Activated CD8-positive, alpha-beta memory T cell treated with anti-CD3 and anti-CD28 coated beads, Interleukin-2, amount 50 U/mL, for 4 hours (primary cell): ENCODE results near the gene TMEM203.
A peak's percentile ranks its signal among the peaks of the same experiment; 100 is the strongest.

Experiments used
- DNase-seq: peaks from one replicate; pipeline ENCODE4 v3.0.0-alpha.2; 2020

The TMEM203 gene

DNA sequence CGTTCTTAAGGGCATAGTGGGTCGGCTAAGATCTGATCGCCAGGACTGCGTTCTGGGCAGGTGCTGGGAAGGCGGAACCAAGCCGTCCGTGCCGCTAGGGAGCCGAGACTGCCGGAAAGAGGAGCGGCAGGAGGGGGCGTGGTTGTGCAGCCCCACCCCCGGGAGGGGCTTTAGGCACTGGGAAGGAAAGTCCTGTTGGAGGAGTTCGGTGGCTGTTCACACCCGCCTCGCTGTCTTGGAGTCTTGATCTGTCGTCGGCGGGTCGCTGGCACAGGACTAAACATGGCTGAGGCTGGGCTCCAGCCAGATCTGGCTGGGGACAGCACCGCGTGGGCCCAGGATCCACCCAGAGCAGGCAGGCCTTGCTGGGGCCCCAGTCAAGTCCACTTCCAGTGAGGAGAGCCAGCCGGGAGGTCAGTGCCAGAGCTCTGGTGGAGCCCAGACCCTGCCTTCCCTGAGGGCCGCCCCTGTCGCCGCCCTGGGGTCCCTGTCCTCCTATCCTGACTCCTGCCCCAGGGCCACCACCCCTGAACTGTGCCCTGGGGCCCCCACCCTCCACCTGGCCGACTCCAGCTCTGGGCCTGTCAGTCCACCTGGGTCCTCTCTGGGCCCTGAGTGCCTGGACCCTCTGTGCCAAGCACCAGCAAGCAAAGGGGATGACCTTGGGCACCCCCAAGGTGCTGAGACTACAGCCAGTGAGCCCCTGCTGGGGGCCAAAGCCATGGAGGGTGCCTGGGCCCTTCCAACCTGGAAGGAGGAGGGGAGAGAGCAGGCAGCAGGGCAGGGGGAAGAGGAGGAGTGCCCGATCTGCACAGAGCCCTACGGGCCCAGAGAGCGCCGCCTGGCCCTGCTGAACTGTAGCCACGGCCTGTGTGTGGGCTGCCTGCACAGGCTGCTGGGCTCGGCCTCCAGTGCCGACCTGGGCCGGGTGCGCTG is 12.1 kb upstream of the TMEM203 start:
- no peak for DNase-seq

DNA sequence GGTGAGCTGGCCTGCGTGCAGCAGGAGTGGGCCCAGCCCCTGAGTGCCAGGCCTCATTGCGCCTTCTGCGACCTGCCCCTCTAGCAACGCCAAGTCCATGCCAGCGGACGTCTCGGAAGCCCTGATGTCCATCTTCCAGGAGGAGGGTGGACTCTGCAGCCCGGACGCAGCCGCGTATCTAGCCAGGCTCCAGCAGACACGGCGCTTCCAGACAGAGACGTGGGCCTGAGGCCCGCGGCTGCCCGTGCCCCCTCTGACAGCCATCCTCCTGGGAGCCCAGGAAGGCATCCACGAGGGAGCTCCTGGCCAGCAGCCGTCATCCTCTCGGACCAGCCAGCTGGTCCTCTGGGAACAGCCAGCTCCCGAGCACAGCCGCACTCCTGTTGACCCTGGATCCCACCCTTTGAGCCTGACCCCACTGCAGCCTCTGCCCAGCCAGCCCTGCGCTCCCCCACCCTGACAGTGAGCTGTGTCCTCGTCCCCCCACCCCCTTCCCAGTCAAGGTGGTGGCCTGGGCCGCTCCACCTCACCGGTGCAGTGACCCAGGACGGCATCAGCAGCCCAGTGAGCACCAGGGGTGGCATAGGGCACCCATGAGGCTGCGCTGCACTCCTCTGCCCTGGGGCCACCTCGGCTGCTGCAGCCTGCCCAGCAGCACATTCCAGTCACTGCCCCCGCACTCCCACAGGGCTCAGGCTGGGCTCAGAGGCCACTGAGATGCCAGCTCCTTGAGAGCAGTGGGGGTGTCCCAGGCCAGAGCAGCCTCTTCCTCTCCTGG is 10.9 kb upstream of the TMEM203 start:
- DNase-seq: no peak

DNA sequence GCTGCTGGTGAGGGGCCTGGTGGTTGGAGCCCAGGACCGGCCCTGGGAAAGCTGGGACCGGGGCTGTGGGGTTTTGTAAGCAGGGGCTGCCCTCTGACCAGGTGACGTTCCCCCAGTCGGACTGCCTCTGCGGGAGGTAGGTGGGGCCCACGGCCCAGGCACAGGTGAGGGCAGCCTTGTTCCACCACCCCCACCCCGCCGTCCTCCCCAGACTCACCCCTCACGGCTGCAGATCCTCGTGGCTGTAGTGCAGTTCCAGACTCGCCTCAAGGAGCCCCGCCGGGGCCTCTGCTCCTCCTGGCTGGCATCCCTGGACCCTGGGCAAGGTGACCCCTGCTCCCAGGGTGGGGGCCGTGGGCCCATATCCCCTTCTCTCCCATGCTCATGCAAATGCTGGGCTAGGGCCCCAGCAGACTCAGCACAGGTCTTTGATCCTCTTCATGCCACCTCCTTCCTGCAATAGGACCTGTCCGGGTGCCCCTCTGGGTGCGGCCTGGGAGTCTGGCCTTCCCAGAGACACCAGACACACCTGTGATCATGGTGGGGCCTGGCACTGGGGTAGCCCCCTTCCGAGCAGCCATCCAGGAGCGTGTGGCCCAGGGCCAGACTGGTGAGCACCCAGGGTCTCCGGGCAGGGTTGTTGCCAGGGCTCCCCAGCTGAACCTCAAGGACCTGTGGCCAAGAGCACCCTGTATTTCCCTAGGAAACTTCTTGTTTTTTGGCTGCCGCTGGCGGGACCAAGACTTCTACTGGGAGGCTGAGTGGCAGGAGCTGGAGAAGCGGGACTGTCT is 9.9 kb upstream of the TMEM203 start:
- no peak for DNase-seq

DNA sequence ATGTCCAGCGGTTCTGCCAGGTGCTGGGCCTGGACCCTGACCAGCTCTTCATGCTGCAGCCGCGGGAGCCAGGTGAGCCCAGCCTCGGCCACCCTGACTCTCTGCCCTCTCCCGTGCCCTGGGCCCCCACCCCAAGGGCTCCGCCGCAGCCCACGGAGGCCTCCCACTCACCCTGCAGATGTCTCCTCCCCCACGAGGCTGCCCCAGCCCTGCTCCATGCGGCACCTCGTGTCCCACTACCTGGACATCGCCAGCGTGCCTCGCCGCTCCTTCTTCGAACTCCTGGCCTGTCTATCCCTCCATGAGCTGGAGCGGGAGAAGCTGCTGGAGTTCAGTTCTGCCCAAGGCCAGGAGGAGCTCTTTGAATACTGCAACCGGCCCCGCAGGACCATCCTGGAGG is 9.2 kb upstream of the TMEM203 start:
- no peak for DNase-seq

DNA sequence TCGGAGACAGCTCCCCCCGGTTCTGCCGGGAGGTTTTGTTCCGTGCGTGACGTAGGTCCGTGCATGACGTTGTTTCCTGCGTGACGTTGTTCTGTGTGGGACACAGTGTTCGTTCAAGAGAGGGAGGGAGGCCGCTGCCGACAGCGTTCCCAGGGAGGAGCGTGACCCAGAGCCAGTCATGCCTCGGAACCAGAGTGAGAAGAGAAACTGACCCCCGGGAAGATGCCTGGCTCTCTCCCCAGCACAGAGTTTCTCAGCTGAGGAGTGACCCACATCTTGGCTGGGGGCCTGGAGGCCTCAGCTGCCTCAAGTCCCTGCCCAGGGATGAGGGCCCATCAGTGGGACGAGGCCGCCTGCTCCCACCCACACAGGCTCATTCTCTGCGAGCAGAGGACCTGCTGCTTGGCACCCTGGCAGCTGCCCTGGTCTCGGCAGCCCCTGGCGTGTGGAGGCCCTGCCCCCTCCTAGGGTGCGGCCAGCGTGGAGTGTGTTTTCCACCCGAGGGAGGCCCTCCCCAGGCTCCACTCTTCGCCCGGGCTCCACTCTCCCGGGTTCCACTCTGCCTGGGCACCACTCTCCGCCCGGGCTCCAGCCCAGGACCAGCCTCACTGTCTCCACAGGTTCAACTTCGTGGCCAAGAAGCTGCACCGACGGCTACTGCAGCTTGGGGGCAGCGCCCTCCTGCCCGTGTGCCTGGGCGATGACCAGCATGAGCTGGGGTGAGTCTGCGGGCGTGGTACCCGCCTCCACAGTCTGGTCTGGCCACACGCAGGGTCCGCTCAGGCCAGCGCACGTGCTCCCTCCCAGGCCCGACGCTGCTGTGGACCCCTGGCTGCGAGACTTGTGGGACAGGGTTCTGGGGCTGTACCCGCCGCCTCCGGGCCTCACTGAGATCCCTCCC is 8.0 kb upstream of the TMEM203 start:
- DNase-seq: no peak

DNA sequence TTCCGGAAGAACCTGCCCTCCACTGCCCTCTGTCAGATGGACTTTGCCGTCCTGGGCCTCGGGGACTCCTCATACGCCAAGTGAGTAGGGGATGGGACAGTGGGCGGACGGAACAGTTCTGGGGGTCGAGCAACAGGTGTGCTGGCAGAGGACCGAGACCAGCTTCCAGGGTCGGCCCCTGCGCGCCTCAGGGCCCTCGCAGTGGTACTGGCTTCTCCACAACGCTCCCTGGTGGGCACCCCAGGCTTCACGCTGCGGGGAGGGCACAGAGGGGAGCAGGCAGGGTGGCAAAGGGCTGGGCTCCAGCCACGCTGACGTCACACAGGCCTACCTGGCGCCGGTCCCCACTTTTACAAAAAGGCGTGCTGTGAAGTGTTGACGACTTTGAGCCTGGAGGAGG is 7.1 kb upstream of the TMEM203 start:
- no peak for DNase-seq

DNA sequence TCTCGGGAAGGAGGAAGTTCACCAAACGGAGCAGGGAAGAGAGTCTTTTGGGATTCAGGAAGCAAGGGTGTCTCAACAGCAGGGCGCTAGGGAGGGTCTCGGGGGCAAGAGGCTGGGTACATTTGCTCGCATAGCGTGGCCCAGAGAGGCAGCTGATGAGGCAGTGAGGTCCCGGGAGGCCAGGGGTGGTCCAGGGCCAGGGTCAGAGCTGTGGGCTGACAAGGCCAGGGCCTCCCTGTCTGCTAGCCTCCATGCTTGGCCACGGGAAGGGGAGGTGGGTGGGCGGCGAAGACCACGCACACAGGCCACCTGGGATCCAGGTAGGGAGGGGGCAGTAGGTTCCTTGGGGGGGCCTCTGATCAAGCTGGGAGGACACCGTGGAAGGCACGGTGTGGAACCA is 6.1 kb upstream of the TMEM203 start:
- DNase-seq: no peak

DNA sequence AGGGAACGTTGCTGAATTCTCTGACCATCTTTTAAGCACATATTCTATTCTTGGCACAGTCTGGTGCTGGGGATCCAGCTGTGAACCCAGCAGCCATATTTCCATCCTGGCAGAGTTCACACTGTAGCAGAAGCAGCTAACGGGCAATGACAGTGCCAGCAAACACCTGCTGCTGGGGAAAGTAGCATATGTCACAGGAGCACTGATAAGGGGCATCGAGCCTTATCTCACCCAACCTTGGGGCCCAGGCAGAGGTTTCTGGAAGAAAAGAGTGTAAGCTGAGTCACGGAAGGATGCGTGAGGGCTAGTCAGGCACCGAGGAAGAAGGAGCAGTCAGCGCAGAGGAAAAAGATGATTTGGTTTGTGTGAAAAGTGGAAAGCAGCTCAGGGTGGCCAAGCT is 1.2 kb upstream of the TMEM203 start:
- DNase-seq: no peak

DNA sequence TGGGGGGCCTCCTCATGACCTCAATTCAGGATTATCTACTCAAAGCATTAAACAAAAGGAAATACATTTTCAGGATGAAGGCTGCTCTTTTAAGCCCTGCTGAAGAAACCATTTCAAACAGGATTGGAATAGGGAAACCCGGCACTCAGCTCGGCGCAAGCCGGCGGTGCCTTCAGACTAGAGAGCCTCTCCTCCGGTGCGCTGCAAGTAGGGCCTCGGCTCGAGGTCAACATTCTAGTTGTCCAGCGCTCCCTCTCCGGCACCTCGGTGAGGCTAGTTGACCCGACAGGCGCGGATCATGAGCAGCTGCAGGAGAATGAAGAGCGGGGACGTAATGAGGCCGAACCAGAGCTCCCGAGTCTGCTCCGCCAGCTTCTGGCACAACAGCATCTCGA is 720 bp downstream of the TMEM203 start:
- no peak for DNase-seq

DNA sequence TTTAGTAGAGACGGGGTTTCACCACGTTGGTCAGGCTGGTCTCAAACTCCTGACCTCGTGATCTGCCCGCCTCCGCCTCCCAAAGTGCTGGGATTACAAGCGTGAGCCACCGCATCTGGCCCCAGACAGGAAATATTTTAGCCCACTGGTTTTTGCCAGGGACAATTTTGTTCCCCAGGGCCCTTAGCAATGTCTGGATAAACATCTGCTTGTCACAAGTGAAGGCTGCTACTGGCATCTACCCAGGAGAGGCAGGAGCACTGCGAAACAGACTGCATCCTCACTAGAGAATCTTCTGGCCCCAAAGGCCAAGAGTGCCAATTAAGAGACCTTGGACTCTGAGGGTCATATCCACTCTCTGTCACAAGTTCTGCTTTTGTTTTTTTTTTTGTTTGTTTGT is 2.5 kb downstream of the TMEM203 start:
- DNase-seq: no peak

DNA sequence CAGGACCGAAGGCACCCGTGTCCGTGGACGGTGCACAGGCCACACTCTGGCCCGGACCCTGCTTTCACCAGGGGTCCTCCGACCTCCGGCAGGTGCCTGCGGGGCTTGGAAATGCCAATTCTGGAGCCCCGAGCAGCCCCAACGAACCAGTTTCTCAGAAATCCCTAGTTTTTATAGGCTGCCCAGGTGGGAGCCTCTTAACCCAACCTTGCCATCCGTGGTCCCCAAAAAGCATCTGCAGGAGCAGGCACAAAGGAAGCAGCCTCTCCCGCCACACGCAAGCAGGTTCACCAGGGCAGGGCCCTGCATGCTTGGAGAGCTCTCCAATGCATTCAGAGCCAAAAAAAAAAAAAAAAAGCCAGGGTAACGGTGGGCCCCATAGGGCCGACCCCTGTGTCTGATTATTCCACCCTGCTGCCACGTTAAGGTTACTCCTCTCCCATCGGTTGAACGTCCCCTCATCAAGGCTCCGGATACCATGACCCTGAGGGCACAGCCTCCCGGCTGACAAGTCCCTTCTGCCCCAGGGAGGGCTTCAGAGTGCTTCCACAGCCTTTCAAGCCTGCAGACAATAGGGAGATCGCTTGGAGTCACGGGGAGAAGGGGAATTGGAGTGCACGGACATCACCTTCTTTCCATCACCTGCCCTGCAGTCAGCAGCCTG is 4.1 kb downstream of the TMEM203 start:
- no peak for DNase-seq

DNA sequence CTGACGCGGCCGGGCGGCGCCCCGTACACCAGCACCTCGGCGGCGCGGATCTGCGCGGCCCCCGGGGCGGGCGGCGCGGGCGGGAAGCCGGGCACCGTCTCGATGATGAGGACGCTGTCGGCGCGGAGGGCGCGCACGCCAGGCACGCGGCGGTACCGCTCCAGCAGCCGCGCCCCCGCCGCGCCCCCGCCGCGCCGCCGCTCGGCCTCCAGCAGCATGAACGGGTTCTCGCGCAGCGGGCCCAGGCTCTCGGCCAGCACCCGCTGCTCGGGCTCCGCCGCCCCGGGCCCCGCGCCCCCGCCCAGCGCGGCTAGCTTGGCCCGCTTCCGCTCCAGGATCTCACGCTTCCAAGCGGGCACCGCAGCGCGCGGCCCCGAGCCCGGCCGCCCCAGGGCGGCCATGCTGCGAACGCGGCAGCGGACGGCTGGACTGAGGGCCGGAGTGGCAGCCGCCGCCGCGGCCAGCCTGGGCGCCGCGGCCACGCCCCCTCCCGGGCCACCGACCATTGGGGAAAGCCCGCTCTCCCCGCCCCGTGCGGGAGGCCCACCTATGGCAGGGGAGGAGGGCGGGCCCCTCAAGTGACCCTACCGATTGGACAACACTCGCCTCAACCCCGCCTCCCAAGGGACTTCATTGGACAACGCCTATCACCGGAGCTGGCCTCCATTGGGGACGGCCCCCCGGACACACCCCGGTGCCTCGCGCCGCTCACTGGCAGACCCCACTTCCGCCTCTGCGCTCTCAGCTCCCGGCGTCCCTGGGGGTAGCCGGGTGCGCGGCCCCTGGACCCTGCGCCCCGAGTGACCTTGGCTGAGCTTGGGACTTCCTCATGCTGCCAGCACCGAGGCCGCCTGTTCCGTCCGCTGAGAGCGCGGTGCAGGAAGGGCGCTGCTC is 4.9 kb downstream of the TMEM203 start, which contains the start of gene TPRN:
Gene TPRN, minus strand, starts transcription at position 431 of the 894 bp plus-strand sequence. Its CDS starts 30 bp downstream, at position 401.
- peak; percentile 98 for DNase-seq

DNA sequence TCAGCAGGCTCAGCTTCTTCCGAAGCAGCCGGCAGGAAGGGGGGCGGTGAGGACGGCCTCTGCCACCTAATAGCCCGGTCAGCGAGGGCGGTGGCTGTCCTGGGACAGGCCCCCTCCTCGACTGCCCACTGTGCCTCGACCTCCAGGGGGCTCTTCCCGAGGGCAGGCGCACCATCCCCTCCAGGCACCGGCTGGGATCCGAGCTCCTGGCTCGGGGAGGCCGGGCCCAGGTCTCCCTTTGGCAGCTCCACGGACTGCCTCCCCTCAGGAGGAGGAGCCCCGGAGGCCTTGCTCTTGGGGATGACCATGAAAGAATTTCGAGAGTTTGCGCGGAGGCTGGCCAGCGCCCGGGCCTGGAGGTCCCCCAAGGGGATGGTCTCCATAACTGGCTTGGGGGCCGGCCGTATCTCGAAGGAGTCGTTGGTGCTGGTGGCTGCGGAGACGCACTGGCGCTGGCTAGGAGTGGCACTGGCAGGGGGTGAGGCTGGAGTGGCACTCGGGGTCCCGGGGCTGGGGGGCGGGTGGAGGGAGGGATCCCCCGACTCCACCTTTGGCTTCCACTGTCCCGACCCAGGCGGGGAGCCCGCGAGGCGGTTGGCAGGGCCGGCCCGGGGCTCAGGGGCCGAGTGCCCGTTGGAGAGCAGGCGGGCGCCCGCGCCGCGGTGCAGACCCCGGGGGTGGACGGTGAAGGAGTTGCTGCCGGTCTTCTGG is 5.9 kb downstream of the TMEM203 start:
- no peak for DNase-seq

DNA sequence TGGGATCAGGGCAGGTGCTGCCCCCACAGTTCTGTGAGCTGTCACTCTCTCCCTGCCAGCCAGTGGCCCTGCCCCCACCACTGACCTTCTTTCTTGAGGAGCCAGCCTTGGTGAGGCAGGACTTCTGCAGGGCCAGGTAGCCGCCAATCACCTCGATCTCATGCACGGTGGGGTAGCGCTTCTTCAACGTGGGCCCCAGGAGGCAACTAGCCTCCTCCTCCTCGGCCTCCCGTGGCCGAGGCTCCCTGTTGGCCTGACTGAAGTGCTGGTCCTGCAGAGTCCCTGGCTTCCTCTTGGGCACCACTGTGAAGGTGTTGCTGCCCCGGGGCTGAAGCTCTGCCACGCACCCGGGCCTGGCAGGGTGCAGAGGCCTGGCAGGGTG is 6.6 kb downstream of the TMEM203 start:
- no peak for DNase-seq

DNA sequence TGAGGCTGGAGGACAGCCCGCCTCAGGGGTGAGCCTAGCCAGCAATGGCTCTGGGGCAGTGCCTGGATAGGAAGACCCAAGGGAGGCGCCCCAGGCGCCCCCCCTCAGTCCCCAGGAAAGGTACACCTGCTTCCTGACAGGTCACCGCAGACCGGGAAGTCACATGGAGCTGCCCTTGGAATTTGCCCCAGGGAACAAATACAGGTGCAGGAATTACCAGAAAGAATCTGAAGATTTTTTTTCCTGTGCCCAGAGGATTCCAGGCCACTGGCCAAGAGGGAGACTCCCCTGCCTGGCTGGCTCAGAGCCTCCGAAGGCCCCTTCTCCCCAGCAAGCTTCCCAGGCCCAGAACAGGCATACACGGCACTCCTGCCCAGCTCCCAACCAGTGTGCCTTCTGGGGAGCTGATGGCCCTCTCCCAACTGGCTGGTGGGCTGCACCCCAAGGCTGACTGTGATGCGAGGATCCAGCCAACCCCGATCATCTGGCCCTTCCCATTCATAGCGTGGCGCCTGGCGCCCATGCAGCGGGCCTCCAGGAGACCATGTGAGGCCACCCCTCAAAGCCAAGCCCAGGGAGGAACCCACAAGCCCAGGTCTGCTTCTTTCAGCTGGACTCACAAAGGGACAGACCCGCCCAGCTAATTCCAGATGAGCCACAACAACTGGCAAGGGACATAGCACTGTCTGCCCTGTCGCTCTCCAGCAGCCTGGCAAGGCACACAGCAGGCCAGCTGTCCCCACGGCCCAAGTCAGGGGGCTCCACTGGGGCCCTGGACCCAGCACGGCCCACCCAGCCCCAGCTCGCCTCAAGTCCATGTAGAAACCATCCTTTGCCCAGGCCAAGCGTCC is 7.2 kb downstream of the TMEM203 start:
- no peak for DNase-seq

DNA sequence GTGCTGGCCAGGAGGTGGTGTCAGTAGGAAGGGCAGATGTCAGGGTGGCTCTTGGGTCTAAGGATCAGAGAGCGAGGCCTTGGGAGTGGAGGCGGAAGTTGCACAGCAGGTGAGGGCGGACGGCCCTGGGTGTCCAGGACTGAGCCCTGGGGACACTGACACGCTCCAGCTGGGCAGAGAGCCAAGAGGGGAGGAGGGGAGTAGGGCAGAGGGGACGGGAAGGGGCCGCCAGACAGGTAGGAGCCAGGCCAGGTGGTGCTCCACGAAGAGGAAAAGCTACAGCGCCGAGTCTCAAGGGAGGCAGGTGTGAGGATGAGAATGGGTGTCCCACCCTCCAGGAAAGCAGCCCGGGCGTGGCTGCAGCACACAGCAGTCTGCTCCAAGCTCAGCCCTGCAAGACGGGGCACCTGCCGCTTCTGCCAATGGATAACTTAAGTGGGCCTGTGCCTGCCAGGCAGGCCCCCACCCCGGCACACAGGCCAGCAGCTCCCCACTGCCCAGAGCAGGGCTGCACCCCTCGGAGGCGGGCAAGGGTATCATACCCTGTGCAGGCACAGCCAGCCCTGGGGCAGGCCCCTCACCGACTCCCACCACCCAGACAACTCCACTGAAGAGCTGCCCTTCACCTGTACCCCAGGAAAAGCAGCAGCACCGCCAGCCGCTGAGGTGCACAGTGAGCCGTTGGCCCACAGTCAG is 9.8 kb downstream of the TMEM203 start:
- DNase-seq: no peak

DNA sequence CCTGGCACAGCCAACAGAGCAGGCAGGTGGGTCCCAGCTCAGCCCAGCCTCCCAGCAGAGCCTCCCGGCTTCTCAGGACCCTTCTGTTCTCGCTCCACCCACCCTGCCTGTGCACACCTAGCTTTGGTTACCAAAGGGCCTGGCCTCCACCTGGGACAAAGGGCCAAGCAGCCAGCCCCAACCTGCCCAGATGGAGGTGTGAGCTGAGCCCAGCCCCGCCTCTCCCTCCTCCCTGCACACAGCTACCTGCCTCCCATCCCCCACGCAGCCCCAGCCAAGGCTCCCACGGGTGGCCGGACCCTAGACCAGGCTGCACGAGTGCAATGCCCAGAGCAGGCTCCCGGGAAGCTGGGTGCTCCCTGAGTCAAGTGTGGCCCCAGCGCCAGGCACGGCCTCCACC is 10.5 kb downstream of the TMEM203 start:
- DNase-seq: no peak

DNA sequence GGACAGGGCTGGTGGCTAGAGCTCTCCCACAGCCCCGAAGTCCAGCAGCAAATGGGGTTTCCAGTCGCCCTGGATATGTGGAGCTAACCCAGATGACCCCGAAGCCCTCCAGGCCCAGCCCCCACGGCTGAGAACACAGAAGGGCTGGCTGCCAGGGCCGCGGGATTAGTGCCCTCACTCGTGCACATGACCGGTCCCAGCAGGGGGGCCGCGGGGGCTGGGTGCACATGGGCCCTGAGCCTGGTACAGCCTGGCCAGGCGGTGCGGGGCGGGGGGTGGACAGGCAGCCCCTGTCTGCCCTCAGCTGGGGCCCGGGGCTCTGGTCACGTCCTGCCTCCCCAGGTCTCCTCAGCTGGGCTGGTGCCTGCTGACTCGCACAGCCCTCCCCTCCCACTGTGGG is 11.1 kb downstream of the TMEM203 start:
- no peak for DNase-seq
